ENCODE results near the gene KRT14.
"Not testable (repeated sequence)": the region's sequence is repeated elsewhere in the genome, so short reads cannot be mapped to it uniquely, and the experiment has no call there.

KRT14 gene

DNA sequence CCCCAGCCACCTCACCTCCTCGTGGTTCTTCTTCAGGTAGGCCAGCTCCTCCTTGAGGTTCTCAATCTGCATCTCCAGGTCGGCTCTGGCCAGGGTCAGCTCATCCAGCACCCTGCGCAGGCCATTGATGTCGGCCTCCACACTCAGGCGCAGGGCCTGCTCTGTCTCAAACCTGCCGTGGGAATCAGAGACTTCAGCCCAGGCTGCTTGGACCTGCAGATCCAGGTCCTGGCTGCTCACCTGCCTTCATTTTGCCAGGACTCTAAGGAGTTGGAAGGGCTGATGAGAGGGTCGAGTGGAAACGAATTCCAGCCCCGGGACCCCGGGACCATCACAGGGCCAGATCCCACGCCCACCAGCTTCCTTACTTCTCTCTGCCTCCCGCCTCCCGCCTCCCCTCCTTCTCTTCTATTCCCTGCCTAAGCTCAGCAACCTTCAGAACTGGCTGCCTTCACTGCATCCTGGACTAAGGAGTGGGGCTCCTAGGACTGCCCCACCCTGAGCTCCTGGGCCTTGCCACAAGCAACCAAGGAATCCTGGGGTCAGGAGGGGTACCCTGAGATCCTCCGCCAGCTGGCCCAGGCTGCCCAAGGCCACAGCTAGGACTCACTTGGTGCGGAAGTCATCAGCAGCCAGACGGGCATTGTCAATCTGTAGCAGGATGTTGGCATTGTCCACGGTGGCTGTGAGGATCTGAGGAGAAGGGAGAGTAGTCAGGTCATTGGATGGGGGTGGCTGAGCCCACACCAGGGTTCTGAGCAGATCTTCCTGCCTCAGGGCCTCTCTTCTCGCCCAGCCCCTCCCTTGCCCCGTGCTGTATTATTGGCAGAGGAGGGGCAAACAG, 35.9 kb upstream of the KRT14 start:
- DNase-seq: not testable (repeated sequence)

DNA sequence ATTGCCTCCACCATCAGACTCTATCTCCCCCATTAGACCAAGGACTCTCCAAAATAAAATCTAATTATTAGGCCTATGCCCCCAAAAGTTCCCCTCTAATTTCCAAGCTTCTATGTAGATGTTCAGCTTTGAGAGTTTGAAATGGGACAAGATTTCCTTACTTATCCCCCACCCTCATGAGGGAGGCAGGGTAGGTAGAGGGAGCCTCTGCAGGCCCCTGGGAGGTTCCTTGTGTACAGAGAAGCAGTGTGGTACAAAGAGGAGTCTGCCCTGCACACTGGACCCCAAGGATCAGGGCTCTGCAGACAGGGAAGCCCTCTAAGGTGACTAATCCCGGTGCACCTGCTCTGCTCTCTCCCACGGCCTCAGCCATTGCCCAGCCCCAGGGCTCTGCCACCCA, 35.2 kb upstream of the KRT14 start:
- no peak for DNase-seq

DNA sequence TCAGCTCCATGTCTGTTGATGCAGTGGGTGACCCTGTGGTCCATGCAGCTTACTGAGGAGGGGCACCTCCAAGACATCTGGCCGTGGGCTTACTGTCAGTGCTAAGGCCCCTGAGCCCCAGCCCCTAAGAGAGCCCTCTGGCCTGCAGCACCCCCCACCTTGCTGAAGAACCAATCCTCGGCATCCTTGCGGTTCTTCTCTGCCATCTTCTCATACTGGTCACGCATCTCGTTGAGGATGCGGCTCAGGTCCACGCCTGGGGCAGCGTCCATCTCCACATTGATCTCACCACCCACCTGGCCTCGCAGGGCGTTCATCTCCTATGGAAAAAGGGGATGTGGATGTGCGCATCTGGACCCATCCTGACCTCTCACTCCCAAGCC, 34.7 kb upstream of the KRT14 start:
- not testable (repeated sequence) for DNase-seq

DNA sequence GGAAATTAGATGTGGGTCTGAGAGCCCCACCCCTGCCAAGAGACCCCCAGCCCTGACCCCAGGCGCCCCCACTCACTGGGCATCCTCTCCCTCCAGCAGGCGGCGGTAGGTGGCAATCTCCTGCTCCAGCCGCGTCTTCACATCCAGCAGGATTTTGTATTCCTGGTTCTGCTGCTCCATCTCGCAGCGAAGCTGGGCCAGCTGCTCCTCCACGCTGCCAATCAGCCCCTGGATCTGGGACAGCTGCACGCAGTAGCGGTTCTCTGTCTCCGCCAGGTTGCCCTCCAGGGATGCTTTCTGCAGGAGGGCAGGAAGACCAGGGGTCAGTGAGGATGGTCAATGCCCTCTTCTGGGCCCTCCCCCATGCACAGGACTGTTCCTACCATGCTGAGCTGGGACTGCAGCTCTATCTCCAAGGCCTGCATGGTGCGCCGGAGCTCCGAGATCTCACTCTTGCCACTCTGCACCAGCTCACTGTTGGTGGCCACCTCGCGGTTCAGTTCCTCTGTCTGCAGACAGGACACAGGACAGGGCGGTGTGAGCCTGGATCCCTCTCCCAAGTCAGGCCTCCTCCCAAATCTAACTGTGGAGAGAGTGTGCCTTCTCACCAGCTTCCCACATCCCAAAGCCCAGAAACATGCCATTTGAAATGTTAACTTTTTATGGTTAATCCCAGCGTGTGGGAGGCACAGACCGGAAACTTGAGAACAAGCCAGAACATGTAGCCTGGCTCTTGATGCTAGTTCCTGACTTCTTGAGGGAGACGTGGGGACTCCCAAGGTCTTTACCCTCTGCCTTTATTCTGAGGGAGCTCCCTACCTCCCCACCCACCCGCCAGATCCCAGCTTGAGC, 34.1 kb upstream of the KRT14 start:
- no peak for DNase-seq

DNA sequence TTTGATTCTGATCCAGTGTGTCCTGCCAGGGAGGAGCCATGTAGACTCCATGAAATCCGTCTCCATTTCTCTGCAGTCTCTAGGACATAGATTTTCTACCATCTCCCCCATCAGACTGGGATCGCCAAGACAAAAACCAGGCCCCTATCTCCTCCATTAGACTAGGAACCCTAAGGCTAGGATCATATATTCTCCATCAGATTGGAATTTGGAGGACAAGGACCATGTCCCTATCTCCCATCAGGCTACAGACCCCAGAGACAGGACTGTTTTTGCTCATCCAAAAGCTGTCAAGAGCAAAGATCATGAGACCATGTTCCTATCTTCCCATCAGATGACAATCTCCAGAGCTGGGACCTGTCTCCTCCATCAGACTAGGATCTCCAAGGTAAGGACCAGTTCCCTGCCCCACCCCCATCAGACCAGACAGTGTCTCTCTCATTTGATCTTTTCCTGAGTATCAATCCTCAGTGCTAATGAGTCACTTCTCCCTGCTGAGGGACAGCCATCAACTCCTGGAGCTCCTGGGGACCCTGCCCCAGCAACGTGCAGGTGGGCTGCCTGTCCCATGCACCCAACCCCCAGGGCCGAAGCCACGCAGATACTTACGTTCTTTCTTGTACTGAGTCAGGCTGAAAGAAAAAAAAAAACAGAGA, 33.4 kb upstream of the KRT14 start:
- not testable (repeated sequence) for DNase-seq

DNA sequence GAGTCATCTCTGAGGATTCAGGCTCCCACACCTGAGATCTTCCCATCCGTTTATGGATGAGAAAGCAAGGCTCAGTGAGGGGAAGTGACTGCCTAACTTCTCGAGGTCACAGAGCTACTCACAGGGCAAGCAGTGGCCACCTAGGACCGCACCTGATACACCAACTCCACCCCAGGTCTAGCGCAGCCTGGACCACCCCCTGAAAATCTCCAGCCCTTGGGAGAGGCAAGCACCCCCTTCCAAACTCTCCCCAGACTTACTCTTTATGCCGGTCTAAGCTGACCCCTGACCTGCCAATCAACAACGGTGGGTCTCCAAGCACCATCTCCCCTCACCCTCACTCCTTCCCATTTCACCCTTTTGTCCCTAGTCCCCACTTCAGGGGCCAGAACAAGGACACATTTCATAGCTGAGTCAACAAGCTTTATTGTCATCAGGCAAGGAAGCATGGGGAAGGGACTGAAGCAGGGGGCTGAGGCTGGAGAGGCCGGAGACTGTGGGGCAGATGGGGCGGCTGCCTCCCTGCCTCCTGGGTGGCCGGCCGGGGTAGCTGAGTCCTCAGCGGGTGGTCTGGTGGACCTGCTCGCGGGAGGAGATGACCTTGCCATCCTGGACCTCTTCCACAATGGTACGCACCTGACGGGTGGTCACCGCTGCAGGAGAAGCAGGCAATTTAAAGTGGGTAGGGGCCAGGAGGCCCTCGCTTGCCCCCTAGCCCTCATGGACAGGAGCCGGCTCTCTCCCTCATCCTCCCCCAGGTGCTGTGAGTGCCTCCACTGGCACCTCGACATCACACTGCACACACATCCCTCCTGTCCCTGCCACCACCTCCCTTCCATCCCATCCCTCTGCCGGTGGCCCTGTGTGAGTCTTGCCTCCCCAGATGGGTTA, 32.6 kb upstream of the KRT14 start:
- DNase-seq: no peak

DNA sequence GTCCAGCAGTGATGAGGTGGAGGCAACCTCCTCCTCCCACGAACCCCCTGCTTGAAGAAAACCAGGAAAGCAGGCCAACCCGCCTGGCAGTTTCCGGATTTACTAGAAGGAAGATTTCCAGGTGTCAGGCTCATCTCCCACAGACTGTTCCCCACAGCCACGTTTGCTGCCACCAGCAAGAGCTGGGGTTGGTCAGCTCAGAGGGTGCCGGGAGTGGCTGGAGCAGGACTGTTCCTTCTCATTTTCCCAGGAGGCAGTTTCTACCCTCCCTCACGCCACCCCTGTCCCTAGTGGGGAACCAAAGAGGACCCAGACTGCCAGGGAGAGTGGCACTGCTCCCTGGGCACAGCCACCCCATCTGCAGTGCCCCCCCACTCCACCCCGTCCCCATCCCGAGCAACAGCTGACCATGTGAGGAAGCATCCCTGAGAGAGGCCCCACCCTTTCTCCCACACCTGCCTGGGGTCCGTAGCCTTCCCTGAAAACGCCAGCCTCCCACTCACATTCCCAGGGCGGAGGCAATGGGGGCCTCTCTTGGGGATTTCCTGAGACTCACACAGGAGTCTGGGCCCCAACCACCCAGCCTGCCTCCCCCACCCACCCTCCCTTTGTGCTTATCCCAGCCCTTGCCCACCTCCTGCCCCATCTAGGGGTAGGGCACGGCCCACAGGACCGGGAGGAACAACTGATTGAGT, 31.8 kb upstream of the KRT14 start:
- DNase-seq: no peak

DNA sequence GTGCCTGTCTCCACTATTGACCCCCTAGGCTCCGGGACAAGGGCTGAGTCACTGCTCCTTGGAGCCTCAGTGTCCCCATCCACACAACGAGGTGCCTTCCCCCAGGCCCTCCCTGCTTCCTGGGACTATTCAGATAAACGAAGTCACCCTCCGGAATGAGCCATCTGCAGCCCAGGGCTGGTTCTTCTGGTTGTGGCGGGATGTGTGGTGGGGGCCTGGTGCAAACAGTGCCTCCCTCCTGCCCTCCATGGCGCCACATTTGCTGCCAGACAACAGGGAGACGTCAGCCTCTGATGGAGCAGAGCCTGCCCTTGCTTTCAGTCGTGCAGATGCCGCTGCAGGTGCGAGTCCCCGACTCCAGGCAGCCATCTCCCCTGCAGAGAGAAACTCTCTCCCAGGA, 31.0 kb upstream of the KRT14 start:
- no peak for DNase-seq

DNA sequence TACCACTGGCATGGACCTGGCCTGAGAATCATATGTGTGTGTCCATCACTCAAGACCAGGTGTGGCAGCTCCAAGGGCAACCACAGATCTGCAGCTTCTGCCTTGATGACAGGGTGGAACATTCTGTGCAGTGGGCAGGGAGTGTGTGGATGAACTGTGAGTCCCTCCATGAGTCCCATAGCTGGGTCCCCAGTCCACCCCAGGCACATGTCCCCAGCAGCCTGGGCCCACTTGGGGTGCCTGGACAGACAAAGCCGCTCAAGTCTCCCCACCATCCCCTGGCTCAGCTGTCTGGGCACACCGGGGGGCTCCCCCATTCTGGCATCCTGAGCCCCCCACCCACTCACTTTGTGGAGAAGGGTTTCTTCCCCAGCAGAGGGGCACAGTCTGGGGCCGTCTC, 30.4 kb upstream of the KRT14 start:
- no peak for DNase-seq

DNA sequence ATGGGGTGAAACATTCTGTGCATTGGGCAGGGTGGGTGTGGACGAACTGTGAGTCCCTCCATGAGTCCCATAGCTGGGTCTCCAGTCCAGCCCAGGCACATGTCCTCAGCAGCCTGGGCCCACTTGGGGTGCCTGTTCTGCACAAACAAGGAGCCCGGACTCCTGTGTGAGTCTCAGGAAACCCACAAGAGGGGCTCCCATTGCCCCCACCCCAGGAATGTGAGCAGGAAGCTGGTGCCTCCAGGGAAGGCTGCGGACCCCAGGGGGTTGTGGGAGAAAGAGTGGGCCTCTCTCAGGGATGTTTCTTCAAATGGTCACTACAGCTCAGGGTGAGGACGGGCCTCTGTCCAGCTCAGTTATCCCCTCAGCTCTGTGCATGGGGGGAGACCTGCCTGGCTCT, 29.8 kb upstream of the KRT14 start:
- DNase-seq: not testable (repeated sequence)

DNA sequence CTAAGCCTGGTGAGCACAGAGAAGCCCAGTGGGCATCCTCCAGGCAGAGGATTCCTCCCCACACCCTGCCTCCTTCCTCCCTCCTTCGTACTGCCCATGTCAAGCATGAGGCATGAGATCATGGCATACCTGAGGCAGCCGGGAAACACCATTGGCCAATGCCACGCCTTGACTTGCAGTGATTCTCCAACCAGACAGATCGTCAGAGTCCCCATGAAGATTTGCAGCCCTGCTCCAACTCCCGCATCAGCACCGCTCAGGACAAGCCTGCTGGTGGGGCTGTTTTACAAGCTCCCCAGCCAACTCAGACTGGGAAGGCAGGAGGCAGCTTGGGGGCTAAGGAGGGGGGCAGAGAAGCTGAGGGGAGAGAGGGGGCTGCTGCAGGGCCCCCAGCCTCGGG, 28.8 kb upstream of the KRT14 start:
- DNase-seq: no peak

DNA sequence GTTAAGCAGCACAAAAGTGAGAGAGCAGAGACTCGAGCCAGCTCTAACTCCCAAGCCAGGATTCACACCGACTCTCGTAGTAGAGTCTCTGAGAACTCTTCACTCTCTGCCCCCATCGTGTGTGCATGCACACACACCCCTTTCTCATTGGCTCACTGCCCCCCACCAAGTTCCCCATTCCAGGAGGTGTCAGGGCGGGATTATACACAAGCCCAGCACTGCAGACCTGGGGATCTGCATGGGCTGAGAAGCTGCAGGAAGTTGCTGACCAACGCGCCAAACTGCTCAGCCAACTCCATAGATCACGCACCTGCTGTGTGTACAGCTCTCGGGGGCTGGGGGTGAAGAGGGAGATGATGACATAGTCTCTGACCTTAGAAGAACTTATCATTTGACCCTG, 28.1 kb upstream of the KRT14 start:
- not testable (repeated sequence) for DNase-seq

DNA sequence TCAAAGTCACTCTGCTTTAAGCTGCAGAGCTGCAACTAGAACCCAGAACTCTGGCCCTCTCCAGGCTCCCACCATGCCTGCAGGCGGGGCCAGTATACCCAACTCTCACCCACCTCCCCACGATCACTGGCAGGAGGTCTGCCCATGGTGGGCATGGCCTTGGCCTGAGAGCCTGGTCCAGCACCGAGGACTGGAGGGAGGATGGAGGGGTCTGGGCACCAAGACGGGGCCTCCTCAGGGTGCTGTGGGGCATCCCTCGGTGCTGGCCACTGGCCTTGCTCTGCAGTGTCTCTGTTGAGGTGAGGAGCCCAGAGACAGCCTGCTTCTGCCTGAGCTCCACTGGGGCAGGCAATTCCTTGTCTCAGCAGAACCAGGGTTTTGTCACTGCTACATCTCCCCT, 27.4 kb upstream of the KRT14 start:
- no peak for DNase-seq

DNA sequence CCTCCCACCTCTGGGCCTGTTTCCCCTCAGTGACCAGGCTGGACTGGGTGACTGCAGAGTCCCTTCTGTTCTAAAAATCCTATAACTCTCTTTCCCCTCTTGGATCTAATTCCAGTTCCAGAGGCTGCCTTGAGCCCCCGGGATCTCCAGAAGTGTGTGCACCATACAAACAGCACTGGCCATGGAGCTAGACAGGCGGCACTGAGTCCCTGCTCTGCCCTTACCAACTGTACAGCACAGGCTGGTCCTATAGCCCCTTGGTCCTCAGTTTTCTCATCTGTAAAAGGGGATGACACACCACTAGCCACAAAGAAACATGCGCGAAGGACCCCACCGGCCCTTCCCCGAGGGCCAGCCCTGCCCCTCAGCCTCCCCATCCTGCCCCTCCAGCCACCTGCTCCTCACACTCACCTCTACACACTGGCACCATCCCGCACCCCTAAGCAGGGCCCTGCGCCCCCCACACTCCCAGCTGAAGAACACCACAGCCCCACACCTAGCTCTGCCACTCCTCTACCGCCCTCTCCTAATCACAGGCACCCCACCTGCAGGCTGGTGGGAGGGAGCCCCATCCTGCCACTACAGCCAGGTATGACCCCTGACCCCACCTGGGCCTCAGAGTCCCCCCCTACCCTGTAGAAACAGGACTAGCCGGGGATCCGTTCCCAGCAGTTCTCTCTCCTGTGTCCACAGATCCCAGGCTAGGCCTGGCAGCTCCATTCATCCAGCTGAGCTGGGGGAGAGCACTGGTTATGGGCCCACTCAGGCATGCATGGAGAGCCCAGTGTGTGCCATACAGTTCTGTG, 26.8 kb upstream of the KRT14 start:
- DNase-seq: no peak

DNA sequence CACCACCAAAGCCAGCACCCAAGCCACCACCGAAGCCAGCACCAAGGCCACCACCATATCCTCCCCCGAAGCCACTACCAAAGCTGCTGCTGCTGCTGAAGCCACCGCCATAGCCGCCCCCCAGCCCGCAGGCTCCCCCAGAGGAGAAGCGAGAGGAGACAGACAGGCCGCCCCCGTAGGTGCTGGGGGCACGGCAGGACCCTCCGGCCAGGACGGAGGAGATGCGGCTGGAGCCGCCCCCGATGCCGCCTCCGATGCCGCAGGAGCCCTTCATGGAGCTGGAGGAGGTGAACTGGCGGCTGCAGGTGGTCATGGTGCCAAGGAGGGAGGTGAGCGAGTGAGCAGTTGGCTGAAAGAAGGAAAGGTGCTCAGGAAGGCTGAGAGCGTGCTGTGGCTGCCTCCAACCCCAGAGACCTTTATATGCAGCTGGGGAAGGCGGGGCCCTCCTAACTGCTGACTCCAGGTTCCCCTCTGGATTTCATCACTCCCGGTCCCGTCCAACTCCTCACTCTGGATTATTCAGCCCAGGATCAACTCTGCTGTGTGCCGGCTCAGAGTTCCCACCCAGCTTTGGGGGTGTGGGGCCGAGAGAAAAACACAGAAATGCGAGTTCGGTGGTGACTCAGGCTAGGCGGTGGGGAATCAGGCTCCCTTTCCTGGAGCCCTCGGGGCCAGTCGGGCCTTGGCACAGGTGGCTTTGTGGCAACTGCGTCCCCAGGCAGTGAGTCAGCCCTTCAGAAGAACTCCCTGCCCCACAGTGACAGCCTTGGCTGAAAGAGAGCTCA, 25.9 kb upstream of the KRT14 start, which contains the start of gene KRT16:
Gene KRT16 (minus strand): TSS at position 392 of the 785 bp plus-strand sequence. CDS start 79 bp downstream, at position 313.
- not testable (repeated sequence) for DNase-seq

DNA sequence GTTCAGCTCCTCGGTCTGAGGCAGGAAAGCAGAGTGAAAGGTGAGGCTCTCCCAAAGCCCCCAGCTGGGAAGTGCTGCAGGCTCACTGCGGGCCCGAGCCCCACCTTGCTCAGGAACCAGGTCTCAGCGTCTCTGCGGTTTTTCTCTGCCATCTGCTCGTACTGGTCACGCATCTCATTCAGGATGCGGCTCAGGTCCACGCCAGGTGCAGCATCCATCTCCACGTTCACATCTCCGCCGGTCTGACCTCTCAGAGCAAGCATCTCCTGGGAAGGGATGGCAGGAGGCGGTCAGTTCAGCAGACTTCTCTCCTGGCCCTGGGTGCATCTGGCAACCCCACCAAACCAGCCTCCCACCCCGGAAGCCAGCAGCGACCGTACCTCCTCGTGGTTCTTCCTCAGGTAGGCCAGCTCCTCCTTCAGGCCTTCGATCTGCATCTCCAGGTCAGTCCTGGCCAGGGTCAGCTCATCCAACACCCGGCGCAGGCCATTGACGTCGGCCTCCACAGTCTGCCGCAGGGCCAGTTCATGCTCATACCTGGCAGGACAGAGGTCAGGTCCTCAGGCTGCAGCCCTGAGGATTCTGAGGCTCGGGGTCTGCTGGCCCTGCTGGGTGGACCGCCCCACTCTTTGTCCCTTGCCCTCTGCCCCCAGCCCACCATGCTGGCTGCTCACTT, 24.4 kb upstream of the KRT14 start:
- no peak for DNase-seq

DNA sequence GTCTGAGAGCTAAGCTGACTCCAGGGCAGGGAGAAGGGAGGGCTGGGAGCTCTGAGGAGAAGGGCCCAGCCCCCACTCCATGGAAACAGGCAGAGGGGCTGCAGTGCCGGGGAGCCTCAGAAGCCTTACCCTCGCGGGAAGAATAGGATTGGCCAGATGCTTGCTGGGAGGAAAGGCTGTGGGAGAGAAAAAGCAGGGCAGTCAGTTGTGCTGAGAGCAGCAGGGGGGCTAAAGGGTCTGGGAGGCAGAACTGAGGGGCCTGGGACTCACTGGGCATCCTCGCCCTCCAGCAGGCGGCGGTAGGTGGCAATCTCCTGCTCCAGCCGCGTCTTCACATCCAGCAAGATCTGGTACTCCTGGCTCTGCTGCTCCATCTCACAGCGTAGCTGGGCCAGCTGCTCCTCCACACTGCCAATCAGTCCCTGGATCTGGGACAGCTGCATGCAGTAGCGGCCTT, 23.4 kb upstream of the KRT14 start:
- not testable (repeated sequence) for DNase-seq

DNA sequence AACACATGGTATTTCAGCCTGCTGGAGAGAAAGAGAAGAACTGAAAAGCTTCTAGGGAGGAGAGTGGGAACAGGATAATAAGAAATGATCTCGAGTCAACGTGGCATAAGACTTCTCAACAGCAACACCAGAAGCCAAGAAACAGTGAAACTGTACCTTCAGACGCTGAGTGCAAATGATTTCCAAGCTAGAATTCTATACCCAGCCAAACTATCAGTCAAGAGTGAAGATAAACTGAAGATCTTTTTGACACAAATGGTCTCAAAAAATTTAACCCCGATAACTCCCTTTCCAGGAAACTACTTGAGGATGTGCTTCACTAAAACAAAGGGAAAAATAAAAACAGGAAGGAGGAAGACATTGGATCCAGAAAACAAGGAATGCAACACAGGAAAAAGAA, 20.2 kb upstream of the KRT14 start:
- not testable (repeated sequence) for DNase-seq

DNA sequence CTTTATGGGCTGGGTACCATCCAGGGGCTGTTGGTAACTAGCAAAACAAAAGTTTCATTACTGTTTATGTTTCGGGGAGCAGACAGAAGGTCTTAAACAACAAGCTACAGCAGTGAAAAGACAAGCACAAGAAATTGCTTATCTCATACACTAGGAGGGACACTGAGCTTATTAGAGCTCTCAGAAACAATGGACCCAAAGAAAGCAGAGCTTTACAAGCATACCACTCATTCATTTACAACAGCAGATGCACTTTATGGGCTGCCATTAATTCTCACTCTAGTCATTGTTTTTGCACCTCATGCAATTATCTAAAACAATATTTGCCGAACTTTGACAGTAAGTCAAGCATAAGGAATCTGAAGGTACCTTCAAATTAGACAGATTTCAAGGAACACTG, 15.8 kb upstream of the KRT14 start:
- DNase-seq: no peak

Measured in COR-L47 (cell line).